HG03460 (cell line): ENCODE results near the gene FBXO22.

Experiments used
- ATAC-seq: cut with Tn5 transposase; IDR thresholded peaks from one replicate; pipeline ENCODE4 v1.9.1; 2021; ENCODE audit not compliant: unreplicated experiment

Gene FBXO22

DNA sequence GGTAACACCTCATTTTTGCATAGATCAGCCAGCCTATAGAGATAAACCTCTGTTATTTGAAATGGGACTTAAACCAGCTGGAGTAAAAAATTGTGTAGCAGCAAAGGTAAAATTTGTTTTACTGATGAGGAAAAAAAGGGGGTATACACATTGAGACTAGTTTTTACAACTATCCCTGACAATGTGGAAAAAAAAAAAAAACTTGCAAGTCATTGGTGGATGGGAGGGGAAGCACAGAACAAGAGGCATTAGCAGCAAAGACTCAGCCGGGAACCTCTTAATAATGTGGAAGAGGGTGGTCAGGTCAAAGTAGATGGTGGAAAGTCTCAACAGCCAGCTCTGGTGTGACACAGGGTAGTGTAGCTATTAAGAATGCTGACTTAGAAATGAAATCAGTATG, 14.5 kb downstream of the FBXO22 start:
- ATAC-seq, result no peak

- no peak for ATAC-seq
Measured at GRCh38 chr15:75920079-75920478, 16.4 kb downstream of the FBXO22 start.

DNA sequence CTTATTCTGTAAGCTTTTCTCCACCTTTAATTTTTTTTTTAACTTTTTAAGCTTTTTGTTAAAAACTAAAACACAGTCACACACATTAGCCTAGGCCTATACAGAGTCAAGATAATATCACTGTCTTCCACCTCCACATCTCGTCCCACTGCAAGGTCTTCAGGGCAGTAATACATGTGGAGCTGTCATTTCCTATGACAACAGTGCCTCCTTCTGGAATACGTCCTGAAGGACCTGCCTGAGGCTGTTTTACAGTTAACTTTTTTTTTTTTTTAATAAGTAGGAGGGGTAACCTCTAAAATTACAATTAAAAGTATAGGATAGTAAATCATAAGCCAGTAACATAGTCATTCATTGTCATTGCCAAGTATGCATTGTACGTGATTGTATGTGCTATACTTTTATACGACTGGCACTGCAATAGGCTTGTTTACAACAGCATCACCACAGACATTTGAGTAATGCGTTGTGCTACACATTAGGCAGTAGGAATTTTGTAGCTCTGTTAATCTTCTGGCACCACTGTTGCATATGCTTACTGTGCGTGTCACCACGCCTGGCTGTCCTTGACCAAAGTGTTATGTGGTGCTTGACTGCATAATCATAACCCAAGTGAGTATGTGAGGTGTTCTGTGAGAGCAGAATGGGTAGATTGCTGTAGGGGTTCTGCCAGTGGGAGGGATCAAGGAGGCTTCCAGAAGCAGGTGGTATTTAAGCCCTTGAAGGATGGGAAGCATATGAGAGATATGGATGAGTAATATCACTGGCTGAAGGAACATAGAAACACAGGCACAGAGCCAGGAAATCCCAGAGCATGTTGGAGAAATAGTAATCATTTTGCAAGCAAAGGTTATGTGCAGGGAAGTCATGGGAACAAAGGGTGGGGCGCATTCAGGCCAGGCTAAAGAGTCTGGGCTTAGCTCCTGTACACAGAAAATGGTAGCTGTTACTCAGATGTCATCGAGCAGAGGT, 18.3 kb downstream of the FBXO22 start:
- no peak for ATAC-seq

DNA sequence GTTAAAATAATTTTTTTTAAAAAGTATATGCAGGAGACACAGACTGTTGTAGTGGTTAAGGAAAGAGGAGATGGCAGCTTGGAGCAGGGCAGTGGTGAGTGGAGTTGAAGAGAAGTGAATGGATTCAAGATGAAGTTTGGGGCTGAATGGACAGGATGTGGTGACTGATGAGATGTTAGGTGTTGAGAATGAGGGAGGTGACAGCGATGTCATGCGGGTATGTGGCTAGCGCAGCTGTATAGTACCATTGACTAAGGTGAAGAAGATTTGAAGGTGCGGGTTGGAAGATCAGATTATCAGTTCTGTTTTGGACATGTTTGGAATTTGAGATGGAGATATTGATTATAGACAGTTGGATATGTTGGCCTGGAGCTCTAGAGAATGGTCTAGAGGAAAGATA, 20.1 kb downstream of the FBXO22 start:
- no peak for ATAC-seq

DNA sequence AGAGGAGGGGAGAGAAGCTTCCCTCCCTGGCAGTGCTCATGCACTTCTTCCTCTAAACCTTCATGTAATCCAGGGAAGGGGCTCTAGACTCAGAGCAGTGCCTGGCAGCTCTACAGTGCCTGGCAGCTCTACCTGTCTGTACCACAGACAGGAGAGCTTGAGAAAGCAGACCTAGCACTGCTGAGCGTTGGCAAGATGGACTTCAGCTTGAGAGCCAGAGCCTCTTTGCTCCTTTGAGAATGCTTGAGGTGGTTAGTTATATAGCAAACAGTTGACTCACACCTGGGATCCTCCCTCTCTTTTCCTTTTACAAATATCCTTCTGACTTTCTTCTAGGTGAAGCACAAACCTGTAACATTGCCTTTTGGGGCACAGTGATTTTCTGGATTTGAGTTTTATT, 20.9 kb downstream of the FBXO22 start:
- ATAC-seq, result no peak

DNA sequence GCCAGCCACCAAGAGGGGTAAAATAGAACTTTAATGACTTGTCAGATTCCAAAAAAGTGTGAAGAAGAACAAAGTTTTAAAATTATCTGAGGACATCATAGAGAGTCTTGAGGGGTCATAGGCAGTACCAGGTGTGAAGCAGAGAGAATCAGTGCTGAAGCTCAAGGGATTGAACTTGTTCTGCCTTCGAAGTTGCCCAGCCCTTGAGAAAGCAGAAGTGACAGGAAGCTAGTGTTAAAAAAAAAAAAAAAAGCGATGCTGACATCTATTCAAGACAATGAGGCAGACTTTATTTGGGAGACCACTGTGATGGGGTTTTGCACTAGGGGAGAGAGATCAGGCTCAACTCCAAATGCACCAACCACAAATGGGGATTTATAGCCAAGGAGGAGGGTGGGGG, 21.8 kb downstream of the FBXO22 start:
- no peak for ATAC-seq

- ATAC-seq, result no peak
Measured at GRCh38 chr15:75926931-75927330, 23.3 kb downstream of the FBXO22 start.

GRCh38 chr15:75927601-75928000, 23.9 kb downstream of the FBXO22 start:
- no peak for ATAC-seq

DNA sequence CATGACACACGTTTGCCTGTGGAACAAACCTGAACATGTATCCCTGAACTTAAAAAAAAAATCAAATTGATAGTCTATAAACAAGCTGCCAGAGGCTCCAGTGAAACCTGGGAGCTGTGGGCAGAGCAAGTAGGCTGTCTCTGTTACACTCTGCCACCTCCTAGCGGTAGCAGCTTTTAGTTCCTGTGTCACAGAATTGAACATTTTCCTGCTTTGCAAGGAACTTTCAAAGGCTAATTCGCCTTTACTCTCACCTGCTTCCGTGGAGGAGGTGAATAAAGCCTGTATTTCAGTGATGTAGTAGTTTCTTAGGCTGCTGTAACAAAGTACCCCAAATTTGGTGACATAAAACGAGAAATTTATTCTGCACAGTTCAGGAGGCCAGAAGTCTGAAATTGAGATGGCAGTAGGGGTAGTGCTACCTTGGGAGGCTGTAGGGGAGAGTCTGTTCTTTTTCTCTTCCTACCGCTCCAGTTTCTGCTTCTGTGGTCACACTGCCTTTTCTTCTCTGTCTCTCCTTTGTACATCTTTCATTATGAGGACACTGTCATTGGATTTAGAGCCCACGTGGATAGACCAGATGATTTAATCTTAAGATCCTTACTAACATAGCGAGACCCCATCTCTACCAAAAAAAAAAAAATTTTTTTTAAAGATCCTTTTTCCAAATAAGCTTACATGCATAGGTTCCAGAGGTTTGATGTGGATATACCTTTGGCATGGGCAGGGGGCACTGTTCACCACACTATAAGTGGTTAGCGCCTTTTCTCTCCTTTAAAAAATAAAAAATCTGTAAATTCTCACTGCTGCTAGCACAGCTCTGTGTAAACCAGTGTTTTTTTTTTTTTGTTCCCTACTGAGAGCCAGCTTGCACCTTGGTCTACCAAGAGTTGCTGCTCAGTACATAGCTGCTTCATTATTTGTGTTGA, 25.3 kb downstream of the FBXO22 start:
- ATAC-seq, result no peak

- no peak for ATAC-seq
Measured at GRCh38 chr15:75929799-75930565, 26.3 kb downstream of the FBXO22 start.

DNA sequence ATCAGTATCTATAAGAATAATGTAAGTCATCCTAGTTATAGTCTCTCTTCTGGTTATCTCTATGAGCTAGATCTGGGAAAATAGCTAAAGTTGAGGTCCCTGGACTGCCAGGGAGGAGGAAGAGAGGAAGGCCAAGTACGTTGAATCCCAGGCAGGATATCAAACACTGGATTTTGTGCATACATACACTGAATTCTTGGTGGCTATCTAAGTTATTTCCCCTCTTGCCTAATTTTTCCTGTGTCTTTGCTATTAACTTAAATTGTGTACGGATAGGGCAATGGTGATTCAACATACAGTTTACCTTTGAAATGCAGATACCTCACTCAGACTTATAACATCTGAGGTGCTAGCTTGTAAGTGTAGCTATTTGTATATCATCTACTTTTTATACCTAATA, 27.2 kb downstream of the FBXO22 start:
- ATAC-seq, result no peak

- ATAC-seq, result no peak
Measured at GRCh38 chr15:75942464-75942863, 38.8 kb downstream of the FBXO22 start.

DNA sequence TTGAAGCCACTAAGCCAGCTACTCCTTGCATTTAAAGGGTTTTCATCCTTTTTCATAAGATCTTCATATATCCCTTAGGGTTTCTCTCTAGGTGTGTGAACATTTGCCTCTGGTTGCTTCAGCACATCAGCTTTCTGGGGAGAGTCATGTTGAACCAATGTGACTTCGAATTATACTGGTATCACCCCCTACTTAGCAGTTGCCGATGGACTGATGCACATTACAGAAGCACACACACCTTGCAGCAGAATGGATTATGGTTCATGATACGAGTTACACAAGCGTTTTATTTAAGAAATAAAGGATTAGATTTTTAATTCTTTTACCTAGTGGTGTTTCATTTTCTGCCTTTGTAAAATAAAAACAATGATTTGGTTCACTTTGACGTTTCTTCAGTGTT, 39.6 kb downstream of the FBXO22 start:
- no peak for ATAC-seq

GRCh38 chr15:75943713-75944215, 40.1 kb downstream of the FBXO22 start:
- no peak for ATAC-seq

DNA sequence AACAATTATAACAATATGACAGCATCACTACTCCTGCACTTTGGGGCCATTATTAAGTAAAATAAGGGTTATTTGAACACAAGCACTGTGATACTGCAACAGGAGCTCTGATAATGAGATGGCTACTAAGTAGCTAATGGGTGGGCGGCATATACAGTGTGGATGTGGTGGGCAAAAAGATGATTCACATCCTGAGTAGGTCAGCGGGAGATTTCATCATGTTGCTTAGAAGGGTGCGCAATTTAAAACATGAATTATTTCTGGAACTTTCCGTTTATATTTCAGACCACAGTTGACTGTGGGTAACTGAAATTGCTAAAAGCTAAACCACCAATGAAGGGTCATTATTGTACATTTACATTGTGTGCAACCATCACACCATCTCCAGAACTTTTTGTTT, 42.3 kb downstream of the FBXO22 start:
- ATAC-seq, result no peak

DNA sequence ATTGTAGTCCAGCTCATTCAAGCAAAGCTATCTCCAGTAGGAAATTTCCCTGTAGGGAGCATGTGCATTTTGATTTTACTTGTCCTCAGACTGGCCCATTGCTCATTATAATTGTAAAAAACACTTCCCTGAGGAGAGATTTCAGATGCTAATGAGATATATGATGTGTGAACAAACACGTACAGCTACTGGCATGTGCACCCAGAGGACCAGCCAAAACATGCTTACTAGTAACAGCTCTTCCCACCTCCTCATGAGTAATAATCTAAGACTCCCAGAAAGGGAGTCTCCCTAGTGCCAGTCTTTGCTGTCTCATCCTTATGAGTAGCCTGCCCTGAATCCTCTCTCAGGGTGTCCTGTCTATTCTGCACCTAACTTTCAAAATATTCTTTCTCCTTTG, 43.4 kb downstream of the FBXO22 start:
- no peak for ATAC-seq

- ATAC-seq, result no peak
Measured at GRCh38 chr15:75948761-75949296, 45.2 kb downstream of the FBXO22 start.

GRCh38 chr15:75952525-75952924, 48.8 kb downstream of the FBXO22 start:
- no peak for ATAC-seq

DNA sequence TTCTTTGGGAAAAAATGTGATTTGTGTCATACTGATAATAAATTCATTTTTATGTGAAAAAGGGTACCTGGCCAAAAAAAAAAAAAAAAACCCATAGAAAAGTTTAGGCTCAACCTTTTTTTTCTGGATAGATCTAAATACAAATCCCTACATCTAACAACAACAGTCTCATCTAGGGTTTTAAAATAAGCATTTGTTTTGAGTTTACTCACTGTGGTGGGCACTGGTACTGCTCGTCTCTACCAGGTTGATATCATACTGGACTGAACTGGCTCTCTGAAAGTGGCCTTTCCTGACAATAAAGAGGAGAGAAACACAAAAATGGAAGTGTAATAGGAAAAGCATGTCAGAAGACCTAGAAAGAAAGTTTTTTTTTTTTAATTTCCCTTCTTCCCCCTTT, 52.0 kb downstream of the FBXO22 start:
- no peak for ATAC-seq

GRCh38 chr15:75961331-75961730, 57.7 kb downstream of the FBXO22 start:
- no peak for ATAC-seq

DNA sequence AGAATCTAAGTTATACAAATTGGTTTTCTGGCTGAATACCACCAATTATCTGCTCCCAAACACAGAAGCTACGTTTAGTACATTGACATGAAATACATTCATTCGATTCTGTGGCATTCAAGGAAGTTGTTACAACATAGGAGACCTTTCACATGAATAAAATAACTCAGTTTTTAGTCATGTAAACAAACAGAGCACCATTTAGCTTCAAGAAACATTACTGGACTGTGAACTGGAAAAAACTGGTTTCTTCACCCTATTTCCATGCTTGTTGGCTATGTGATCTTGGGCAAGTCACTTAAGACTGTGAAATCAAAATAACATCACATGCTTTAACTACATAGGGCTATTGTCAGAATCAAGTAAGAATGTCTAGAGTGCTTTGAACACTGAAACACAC, 62.4 kb downstream of the FBXO22 start:
- ATAC-seq, result no peak
